Thyroid gland (tissue), 4 donors: Measurements from ENCODE around the gene NKD1.

Experiments
- POLR2A ChIP-seq, 2 donors: fragments of 450-650 bp; IDR thresholded peaks; one replicate each; pipeline ENCODE4 v1.6.1; 2017; ENCODE audit warnings: antibody characterized with exemption in 2 of 2, mild to moderate bottlenecking in 2 of 2, moderate library complexity in 1 of 2
- TF ChIP-seq, protein P1 (sequence below), 6 experiments: fragments of 200-600 bp in 3 of 6; fragments of 450-650 bp in 3 of 6; sonication (generic) in 3 of 6; IDR thresholded peaks; one replicate each; pipeline ENCODE4 v1.5.1; 2016 to 2019; ENCODE audit warnings: antibody characterized with exemption in 6 of 6, mild to moderate bottlenecking in 2 of 6, inconsistent platforms in 1 of 6, moderate library complexity in 1 of 6

DNA sequence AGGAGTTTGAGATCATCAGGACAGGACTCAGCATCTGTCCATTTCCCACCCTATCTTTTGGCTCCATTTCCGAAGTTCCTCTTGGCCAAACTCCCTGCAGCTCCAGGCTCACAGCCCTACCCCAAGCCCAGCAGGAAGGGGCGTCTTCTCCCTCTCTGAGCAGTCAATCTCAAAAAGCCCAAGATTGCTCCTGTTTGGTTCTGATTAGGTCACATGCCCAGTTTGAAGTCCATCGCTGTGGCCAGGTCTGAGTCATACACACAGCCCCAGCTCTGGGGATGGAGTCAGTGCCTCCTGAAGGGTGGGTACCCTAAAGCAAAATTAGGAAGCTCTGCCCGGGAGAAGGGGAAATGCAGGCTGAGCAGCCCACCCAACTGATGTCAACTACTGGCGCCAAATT, 109.0 kb downstream of the NKD1 start:
- no peak for TF ChIP-seq POLR2A (IDR thresholded peaks at IDR 0.05)
- TF ChIP-seq, protein P1, sequence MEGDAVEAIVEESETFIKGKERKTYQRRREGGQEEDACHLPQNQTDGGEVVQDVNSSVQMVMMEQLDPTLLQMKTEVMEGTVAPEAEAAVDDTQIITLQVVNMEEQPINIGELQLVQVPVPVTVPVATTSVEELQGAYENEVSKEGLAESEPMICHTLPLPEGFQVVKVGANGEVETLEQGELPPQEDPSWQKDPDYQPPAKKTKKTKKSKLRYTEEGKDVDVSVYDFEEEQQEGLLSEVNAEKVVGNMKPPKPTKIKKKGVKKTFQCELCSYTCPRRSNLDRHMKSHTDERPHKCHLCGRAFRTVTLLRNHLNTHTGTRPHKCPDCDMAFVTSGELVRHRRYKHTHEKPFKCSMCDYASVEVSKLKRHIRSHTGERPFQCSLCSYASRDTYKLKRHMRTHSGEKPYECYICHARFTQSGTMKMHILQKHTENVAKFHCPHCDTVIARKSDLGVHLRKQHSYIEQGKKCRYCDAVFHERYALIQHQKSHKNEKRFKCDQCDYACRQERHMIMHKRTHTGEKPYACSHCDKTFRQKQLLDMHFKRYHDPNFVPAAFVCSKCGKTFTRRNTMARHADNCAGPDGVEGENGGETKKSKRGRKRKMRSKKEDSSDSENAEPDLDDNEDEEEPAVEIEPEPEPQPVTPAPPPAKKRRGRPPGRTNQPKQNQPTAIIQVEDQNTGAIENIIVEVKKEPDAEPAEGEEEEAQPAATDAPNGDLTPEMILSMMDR (IDR thresholded peaks at IDR 0.05) = no peak
